Dedifferentiated amniotic fluid mesenchymal stem cell (primary cell): Measurements from ENCODE around the gene RALY.

Experiments used
- DNase-seq: peaks from one replicate; pipeline ENCODE4 v3.0.0-alpha.2; 2016; ENCODE audit errors: extremely low spot score

Gene RALY

GRCh38 chr20:34076952-34077351 lies 83.2 kb downstream of the RALY start:
- no peak for DNase-seq

- DNase-seq: no peak
These were observed 84.8 kb downstream of the RALY start for GRCh38 chr20:34078540-34078939.

- no peak for DNase-seq
These were observed 86.1 kb downstream of the RALY start for GRCh38 chr20:34079818-34080217.

GRCh38 chr20:34082232-34082887 lies 88.6 kb downstream of the RALY start:
- DNase-seq: no peak

GRCh38 chr20:34083137-34083536 lies 89.4 kb downstream of the RALY start:
- no peak for DNase-seq

GRCh38 chr20:34083781-34084180 lies 90.1 kb downstream of the RALY start:
- no peak for DNase-seq

- DNase-seq: no peak
These were observed 90.7 kb downstream of the RALY start for GRCh38 chr20:34084227-34084923.

- no peak for DNase-seq
These were observed 91.9 kb downstream of the RALY start for GRCh38 chr20:34085544-34086040.

GRCh38 chr20:34088305-34089174 lies 94.8 kb downstream of the RALY start:
- no peak for DNase-seq

- no peak for DNase-seq
These were observed 95.4 kb downstream of the RALY start for GRCh38 chr20:34089175-34089479.

- DNase-seq: no peak
These were observed 96.1 kb downstream of the RALY start for GRCh38 chr20:34089655-34090345.

GRCh38 chr20:34090645-34091044 lies 96.9 kb downstream of the RALY start:
- DNase-seq: no peak

- no peak for DNase-seq
These were observed 98.0 kb downstream of the RALY start for GRCh38 chr20:34091637-34092200.

GRCh38 chr20:34093895-34094294 lies 100.2 kb downstream of the RALY start:
- DNase-seq: no peak

GRCh38 chr20:34095825-34096224 lies 102.1 kb downstream of the RALY start:
- DNase-seq: no peak

GRCh38 chr20:34096699-34097444 lies 103.2 kb downstream of the RALY start:
- no peak for DNase-seq

- DNase-seq: no peak
These were observed 104.9 kb downstream of the RALY start for GRCh38 chr20:34098570-34098969.

- DNase-seq: no peak
These were observed 106.0 kb downstream of the RALY start for GRCh38 chr20:34099675-34100074.

- DNase-seq: no peak
These were observed 106.9 kb downstream of the RALY start for GRCh38 chr20:34100576-34100975.

- DNase-seq: no peak
These were observed 108.6 kb downstream of the RALY start for GRCh38 chr20:34102342-34102741.

GRCh38 chr20:34104059-34104458 lies 110.3 kb downstream of the RALY start:
- DNase-seq: no peak
